ENCODE results near the gene POMGNT1. TPM values are rescaled to one million over a fixed set of nuclear protein-coding genes. Genes with fewer than 3 reads are reported as not detected.
A peak's percentile ranks its signal among the peaks of the same experiment; 100 is the strongest.

POMGNT1 gene
- total and polyA plus RNA-seq, 10 of the 15 experiments (the other 5 are each of a cell fraction or from before 2014, with no cell fraction given) = 8.6 to 35.2 (median 29.5) TPM

DNA sequence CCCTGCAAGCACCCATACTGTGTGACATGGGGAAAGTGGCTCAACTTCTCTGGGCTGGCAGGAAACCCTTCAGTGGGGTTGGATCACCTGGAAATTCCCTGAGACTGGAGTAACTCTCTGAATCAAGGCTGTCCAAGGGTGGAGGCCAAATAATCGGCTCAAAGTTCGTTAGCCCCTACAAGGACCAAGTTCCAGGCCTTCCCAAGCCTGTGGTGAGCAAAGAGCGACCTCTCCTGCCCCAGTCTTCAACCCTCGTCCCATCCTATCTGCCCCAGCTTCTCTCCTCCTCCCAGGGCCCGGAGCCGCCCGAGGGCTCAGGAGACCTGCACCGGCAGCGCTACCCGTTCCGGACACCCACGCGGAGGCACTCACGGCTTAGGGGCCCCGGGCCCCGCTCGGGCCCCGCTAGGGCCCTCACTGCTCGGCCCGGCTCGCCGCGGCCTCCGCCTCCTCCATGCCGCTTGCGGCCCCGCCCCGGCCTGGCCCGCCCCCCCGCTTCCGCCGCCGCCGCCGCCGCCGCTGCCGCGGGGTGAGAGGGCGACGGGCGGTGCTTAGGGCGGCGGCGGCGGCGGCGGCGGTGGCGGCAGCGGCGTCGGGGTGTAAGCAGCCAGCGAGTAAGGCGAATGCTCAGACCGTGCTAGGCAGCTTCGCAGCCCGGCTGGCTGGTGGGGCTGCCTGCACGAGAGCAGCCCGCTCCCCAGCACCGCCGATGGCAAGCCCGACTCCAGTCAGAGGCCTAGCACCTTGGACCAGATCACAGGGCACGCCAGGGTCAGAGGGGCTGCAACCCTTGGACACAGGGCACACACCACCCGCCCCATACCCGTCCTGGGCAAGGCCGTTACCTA lies at the start of gene POMGNT1 (continued):
- TF ChIP-seq EP300 (IDR thresholded peaks at IDR 0.05; ENCODE audit: borderline replicate concordance in 1 of 2, control insufficient read depth in 1 of 2, low read depth in 2 of 2, low read length in 2 of 2) (no peak), RCOR1 (conservative IDR thresholded peaks at IDR 0.05; ENCODE audit: low read depth, low read length) (no peak), PAX5 (IDR thresholded peaks at IDR 0.05; ENCODE audit: borderline replicate concordance, low read depth, low read length) (no peak), JUND (IDR thresholded peaks at IDR 0.05; ENCODE audit: low read depth, low read length) (no peak), EZH2 (IDR thresholded peaks at IDR 0.05; ENCODE audit: borderline replicate concordance, control insufficient read depth, low read depth, low read length) (no peak), ESRRA (IDR thresholded peaks at IDR 0.05; ENCODE audit: low read length) (no peak), SP1 (IDR thresholded peaks at IDR 0.05; ENCODE audit: low read depth, low read length) (no peak), SMARCA5 (IDR thresholded peaks at IDR 0.05) (peak; percentile 94), FOS (IDR thresholded peaks at IDR 0.05; ENCODE audit: borderline replicate concordance, extremely low read depth, insufficient read length) (no peak), CBFB (IDR thresholded peaks at IDR 0.05; ENCODE audit: low read depth) (no peak), TAF1 (IDR thresholded peaks at IDR 0.05; ENCODE audit: borderline replicate concordance, low read depth, low read length) (no peak), BRCA1 (IDR thresholded peaks at IDR 0.05; ENCODE audit: low read depth, low read length) (no peak), TARDBP (IDR thresholded peaks at IDR 0.05; ENCODE audit: borderline replicate concordance) (no peak), JUNB (IDR thresholded peaks at IDR 0.05) (no peak), SIX5 (IDR thresholded peaks at IDR 0.05; ENCODE audit: low read depth, low read length, severe bottlenecking) (no peak), STAT1 (conservative IDR thresholded peaks at IDR 0.05) (no peak), HDAC6 (IDR thresholded peaks at IDR 0.05; ENCODE audit: unreplicated experiment) (no peak), ZNF384 (IDR thresholded peaks at IDR 0.05; ENCODE audit: borderline replicate concordance, low read depth, low read length) (no peak)
- TF ChIP-seq, protein P1, sequence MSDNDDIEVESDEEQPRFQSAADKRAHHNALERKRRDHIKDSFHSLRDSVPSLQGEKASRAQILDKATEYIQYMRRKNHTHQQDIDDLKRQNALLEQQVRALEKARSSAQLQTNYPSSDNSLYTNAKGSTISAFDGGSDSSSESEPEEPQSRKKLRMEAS (IDR thresholded peaks at IDR 0.05; ENCODE audit: low read depth, low read length) = no peak
- TF ChIP-seq, protein P2, sequence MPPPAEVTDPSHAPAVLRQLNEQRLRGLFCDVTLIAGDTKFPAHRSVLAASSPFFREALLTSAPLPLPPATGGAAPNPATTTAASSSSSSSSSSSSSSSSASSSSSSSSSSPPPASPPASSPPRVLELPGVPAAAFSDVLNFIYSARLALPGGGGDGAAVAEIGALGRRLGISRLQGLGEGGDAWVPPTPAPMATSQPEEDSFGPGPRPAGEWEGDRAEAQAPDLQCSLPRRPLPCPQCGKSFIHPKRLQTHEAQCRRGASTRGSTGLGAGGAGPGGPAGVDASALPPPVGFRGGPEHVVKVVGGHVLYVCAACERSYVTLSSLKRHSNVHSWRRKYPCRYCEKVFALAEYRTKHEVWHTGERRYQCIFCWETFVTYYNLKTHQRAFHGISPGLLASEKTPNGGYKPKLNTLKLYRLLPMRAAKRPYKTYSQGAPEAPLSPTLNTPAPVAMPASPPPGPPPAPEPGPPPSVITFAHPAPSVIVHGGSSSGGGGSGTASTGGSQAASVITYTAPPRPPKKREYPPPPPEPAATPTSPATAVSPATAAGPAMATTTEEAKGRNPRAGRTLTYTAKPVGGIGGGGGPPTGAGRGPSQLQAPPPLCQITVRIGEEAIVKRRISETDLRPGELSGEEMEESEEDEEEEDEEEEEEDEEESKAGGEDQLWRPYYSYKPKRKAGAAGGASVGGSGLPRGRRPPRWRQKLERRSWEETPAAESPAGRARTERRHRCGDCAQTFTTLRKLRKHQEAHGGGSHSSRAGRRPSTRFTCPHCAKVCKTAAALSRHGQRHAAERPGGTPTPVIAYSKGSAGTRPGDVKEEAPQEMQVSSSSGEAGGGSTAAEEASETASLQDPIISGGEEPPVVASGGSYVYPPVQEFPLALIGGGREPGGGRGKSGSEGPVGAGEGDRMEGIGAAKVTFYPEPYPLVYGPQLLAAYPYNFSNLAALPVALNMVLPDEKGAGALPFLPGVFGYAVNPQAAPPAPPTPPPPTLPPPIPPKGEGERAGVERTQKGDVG (CRISPR knock-in tag; IDR thresholded peaks at IDR 0.05) = no peak
- TF ChIP-seq, protein P3, sequence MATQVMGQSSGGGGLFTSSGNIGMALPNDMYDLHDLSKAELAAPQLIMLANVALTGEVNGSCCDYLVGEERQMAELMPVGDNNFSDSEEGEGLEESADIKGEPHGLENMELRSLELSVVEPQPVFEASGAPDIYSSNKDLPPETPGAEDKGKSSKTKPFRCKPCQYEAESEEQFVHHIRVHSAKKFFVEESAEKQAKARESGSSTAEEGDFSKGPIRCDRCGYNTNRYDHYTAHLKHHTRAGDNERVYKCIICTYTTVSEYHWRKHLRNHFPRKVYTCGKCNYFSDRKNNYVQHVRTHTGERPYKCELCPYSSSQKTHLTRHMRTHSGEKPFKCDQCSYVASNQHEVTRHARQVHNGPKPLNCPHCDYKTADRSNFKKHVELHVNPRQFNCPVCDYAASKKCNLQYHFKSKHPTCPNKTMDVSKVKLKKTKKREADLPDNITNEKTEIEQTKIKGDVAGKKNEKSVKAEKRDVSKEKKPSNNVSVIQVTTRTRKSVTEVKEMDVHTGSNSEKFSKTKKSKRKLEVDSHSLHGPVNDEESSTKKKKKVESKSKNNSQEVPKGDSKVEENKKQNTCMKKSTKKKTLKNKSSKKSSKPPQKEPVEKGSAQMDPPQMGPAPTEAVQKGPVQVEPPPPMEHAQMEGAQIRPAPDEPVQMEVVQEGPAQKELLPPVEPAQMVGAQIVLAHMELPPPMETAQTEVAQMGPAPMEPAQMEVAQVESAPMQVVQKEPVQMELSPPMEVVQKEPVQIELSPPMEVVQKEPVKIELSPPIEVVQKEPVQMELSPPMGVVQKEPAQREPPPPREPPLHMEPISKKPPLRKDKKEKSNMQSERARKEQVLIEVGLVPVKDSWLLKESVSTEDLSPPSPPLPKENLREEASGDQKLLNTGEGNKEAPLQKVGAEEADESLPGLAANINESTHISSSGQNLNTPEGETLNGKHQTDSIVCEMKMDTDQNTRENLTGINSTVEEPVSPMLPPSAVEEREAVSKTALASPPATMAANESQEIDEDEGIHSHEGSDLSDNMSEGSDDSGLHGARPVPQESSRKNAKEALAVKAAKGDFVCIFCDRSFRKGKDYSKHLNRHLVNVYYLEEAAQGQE (IDR thresholded peaks at IDR 0.05; ENCODE audit: low read depth, low read length) = no peak
- TF ChIP-seq, protein P4, sequence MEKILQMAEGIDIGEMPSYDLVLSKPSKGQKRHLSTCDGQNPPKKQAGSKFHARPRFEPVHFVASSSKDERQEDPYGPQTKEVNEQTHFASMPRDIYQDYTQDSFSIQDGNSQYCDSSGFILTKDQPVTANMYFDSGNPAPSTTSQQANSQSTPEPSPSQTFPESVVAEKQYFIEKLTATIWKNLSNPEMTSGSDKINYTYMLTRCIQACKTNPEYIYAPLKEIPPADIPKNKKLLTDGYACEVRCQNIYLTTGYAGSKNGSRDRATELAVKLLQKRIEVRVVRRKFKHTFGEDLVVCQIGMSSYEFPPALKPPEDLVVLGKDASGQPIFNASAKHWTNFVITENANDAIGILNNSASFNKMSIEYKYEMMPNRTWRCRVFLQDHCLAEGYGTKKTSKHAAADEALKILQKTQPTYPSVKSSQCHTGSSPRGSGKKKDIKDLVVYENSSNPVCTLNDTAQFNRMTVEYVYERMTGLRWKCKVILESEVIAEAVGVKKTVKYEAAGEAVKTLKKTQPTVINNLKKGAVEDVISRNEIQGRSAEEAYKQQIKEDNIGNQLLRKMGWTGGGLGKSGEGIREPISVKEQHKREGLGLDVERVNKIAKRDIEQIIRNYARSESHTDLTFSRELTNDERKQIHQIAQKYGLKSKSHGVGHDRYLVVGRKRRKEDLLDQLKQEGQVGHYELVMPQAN (conservative IDR thresholded peaks at IDR 0.05) = peak; percentile 46; the same call in 1 of the 2 replicates
